Osteocyte (in vitro differentiated cells): ENCODE results near the gene PYCR2. TPM values are rescaled to one million over a fixed set of nuclear protein-coding genes. Genes with fewer than 3 reads are reported as not detected.

Experiments used
- DNase-seq: peaks from one replicate; pipeline ENCODE4 v3.0.0; 2021; ENCODE audit warnings: mixed read lengths; ENCODE audit not compliant: unreplicated experiment; ENCODE audit errors: extremely low spot score
- H3K27ac Mint-ChIP-seq: one replicate; pipeline ENCODE4 v1.8.0; 2021; ENCODE audit warnings: mild to moderate bottlenecking, mixed read lengths; ENCODE audit not compliant: unreplicated experiment
- H3K27me3 Mint-ChIP-seq: one replicate; pipeline ENCODE4 v1.8.0; 2021; ENCODE audit warnings: mixed read lengths; ENCODE audit not compliant: unreplicated experiment
- H3K36me3 Mint-ChIP-seq: one replicate; pipeline ENCODE4 v1.8.0; 2021; ENCODE audit warnings: mixed read lengths; ENCODE audit not compliant: unreplicated experiment
- H3K4me1 Mint-ChIP-seq: one replicate; pipeline ENCODE4 v1.8.0; 2021; ENCODE audit warnings: mixed read lengths; ENCODE audit not compliant: unreplicated experiment
- H3K4me3 Mint-ChIP-seq: one replicate; pipeline ENCODE4 v1.8.0; 2021; ENCODE audit warnings: mild to moderate bottlenecking, moderate library complexity, mixed read lengths; ENCODE audit not compliant: unreplicated experiment
- H3K9me3 Mint-ChIP-seq: one replicate; pipeline ENCODE4 v1.8.0; 2021; ENCODE audit warnings: mixed read lengths; ENCODE audit not compliant: unreplicated experiment
- CTCF ChIP-seq: fragments of 200-600 bp; sonication (generic); IDR thresholded peaks from 2 replicates; pipeline ENCODE4 v1.5.0; 2021; ENCODE audit warnings: antibody characterized with exemption, mild to moderate bottlenecking, moderate library complexity
- total RNA-seq: library from RNA; stranded (reverse); gene quantifications from 2 replicates; pipeline ENCODE4 v1.2.1, GENCODE V29; 2021

The PYCR2 gene
- total RNA-seq, 1 donor from 2014 or later, result 60.3 TPM

GRCh38 chr1:225946803-225947202 lies 22.8 kb upstream of the PYCR2 start:
- H3K9me3 Mint-ChIP-seq, result no peaks in the 10 kb centered on the region
- no peak overlapping the region for H3K4me3 Mint-ChIP-seq
- DNase-seq, result no peak
- H3K27ac Mint-ChIP-seq, result no peak overlapping the region
- H3K27me3 Mint-ChIP-seq, result peaks cover 47% of the 10 kb centered on the region
- no peak for TF ChIP-seq CTCF
- no peaks in the 10 kb centered on the region for H3K36me3 Mint-ChIP-seq
- peaks cover 2% of the 10 kb centered on the region for H3K4me1 Mint-ChIP-seq

GRCh38 chr1:225946082-225946620 lies 22.1 kb upstream of the PYCR2 start:
- H3K27me3 Mint-ChIP-seq, result peaks cover 43% of the 10 kb centered on the region
- H3K4me1 Mint-ChIP-seq, result peaks cover 8% of the 10 kb centered on the region
- H3K9me3 Mint-ChIP-seq, result no peaks in the 10 kb centered on the region
- no peak overlapping the region for H3K4me3 Mint-ChIP-seq
- H3K27ac Mint-ChIP-seq, result no peak overlapping the region
- no peak for DNase-seq
- TF ChIP-seq CTCF, result no peak
- H3K36me3 Mint-ChIP-seq, result no peaks in the 10 kb centered on the region

GRCh38 chr1:225945564-225945963 lies 21.5 kb upstream of the PYCR2 start:
- Mint-ChIP-seq H3K9me3 (no peaks in the 10 kb centered on the region), H3K27ac (no peak overlapping the region), H3K4me1 (peaks cover 8% of the 10 kb centered on the region), H3K27me3 (peaks cover 37% of the 10 kb centered on the region), H3K4me3 (no peak overlapping the region), H3K36me3 (no peaks in the 10 kb centered on the region)
- no peak for DNase-seq
- no peak for TF ChIP-seq CTCF

GRCh38 chr1:225944951-225945350 lies 20.9 kb upstream of the PYCR2 start:
- no peak for DNase-seq
- Mint-ChIP-seq H3K27ac (no peak overlapping the region), H3K27me3 (peaks cover 32% of the 10 kb centered on the region)

GRCh38 chr1:225944387-225944786 lies 20.3 kb upstream of the PYCR2 start:
- TF ChIP-seq CTCF, result no peak
- H3K4me3 Mint-ChIP-seq, result no peak overlapping the region
- DNase-seq, result no peak
- no peaks in the 10 kb centered on the region for H3K9me3 Mint-ChIP-seq
- peaks cover 30% of the 10 kb centered on the region for H3K27me3 Mint-ChIP-seq
- H3K36me3 Mint-ChIP-seq, result no peaks in the 10 kb centered on the region
- peaks cover 8% of the 10 kb centered on the region for H3K4me1 Mint-ChIP-seq
- H3K27ac Mint-ChIP-seq, result no peak overlapping the region

More at GRCh38 chr1:225944951-225945350, 20.9 kb upstream of the PYCR2 start:
- no peak overlapping the region for H3K4me3 Mint-ChIP-seq
- H3K9me3 Mint-ChIP-seq, result no peaks in the 10 kb centered on the region
- no peak for TF ChIP-seq CTCF
- H3K4me1 Mint-ChIP-seq, result peaks cover 8% of the 10 kb centered on the region
- H3K36me3 Mint-ChIP-seq, result no peaks in the 10 kb centered on the region
